LNCaP clone FGC (cell line): ENCODE results near the gene ACTL8.

Experiments used
- DNase-seq: peaks from one replicate; pipeline ENCODE4 v3.0.0-alpha.2; 2011; ENCODE audit warnings: low read depth
- H3K4me3 ChIP-seq: 2 replicates; pipeline ENCODE4 v1.5.1; 2011; ENCODE audit warnings: mild to moderate bottlenecking, low read depth, low read length, control low read depth
- CTCF ChIP-seq: IDR thresholded peaks from 2 replicates; pipeline ENCODE4 v1.5.1; 2012; ENCODE audit warnings: mild to moderate bottlenecking; ENCODE audit not compliant: control insufficient read depth, insufficient read depth; ENCODE audit errors: extremely low read depth

The ACTL8 gene

GRCh38 chr1:17791055-17791390, 35.9 kb downstream of the ACTL8 start:
- no peak for TF ChIP-seq CTCF
- no peak for DNase-seq
- H3K4me3 ChIP-seq, result no peak overlapping the region

GRCh38 chr1:17791480-17791879, 36.3 kb downstream of the ACTL8 start:
- no peak overlapping the region for H3K4me3 ChIP-seq
- no peak for DNase-seq
- no peak for TF ChIP-seq CTCF

- no peak for TF ChIP-seq CTCF
- no peak overlapping the region for H3K4me3 ChIP-seq
- no peak for DNase-seq
Observed at GRCh38 chr1:17792421-17792820, 37.3 kb downstream of the ACTL8 start.

GRCh38 chr1:17795081-17795809, 40.1 kb downstream of the ACTL8 start:
- H3K4me3 ChIP-seq, result no peak overlapping the region
- DNase-seq, result no peak
- no peak for TF ChIP-seq CTCF

- H3K4me3 ChIP-seq, result no peak overlapping the region
- no peak for DNase-seq
- no peak for TF ChIP-seq CTCF
Observed at GRCh38 chr1:17795836-17796645, 40.9 kb downstream of the ACTL8 start.

- TF ChIP-seq CTCF, result no peak
- H3K4me3 ChIP-seq, result no peak overlapping the region
- DNase-seq, result no peak
Observed at GRCh38 chr1:17797478-17797877, 42.3 kb downstream of the ACTL8 start.
